ENCODE measurements around the gene MTFR1L. TPM values are rescaled to one million over a fixed set of nuclear protein-coding genes. Genes with fewer than 3 reads are reported as not detected.

MTFR1L gene
- total RNA-seq, 4 donors from 2014 or later, result 91.1 to 107 (median 101) TPM

GRCh38 chr1:25821630-25822091 lies 1.9 kb downstream of the MTFR1L start:
- DNase-seq (ENCODE audit: extremely low spot score), result no peak
- intact Hi-C loops (cut with DNase I), result loop anchor here (5.0 kb wide), 2 partner anchors 76 to 176 kb away; partner anchors contain the start of gene PAFAH2
- 58% methylated on average over 4 of the region's 5 CpGs for WGBS
- Histone ChIP-seq H3K4me1 (peaks cover 31 to 69% (median 48%) of the 10 kb centered on the region in 4 donors), H3K36me3 (peaks cover 8 to 28% (median 14%) of the 10 kb centered on the region in 4 donors), H3K27ac (replicated peaks in 1 of 4) (peak overlapping the region; percentile 89 to 96 (median 92)), H3K27me3 (no peaks in the 10 kb centered on the region), H3K4me3 (peak overlapping the region; percentile 80 to 91 (median 89)), H3K9me3 (no peaks in the 10 kb centered on the region)
- TF ChIP-seq EP300 (IDR thresholded peaks at IDR 0.05) (no peak), POLR2AphosphoS5 (IDR thresholded peaks at IDR 0.05) (no peak), POLR2A (IDR thresholded peaks at IDR 0.05; ENCODE audit: low read depth) (no peak), CTCF (IDR thresholded peaks at IDR 0.05) (no peak)

GRCh38 chr1:25825605-25826004 lies 5.9 kb downstream of the MTFR1L start:
- intact Hi-C loops (cut with DNase I), result no loop called here
- no peak overlapping the region for H3K4me3 ChIP-seq
- H3K27me3 ChIP-seq, result no peaks in the 10 kb centered on the region
- TF ChIP-seq CTCF (IDR thresholded peaks at IDR 0.05) (no peak), POLR2A (IDR thresholded peaks at IDR 0.05; ENCODE audit: low read depth) (no peak), EP300 (IDR thresholded peaks at IDR 0.05) (no peak), POLR2AphosphoS5 (IDR thresholded peaks at IDR 0.05) (no peak)
- DNase-seq (ENCODE audit: extremely low spot score), result no peak
- no peak overlapping the region for H3K27ac ChIP-seq (replicated peaks in 1 of 4)
- 100% methylated on average over 2 of the region's 2 CpGs for WGBS
- H3K4me1 ChIP-seq, result peaks cover 17 to 48% (median 33%) of the 10 kb centered on the region in 4 donors
- no peaks in the 10 kb centered on the region for H3K9me3 ChIP-seq
- H3K36me3 ChIP-seq, result peaks cover 47 to 64% (median 51%) of the 10 kb centered on the region in 4 donors

GRCh38 chr1:25826571-25826970 lies 6.8 kb downstream of the MTFR1L start:
- peaks cover 57 to 74% (median 61%) of the 10 kb centered on the region in 4 donors for H3K36me3 ChIP-seq
- WGBS, result 96% methylated on average over 4 of the region's 10 CpGs
- no peaks in the 10 kb centered on the region for H3K9me3 ChIP-seq
- H3K4me1 ChIP-seq, result peaks cover 9 to 38% (median 23%) of the 10 kb centered on the region in 4 donors
- no peaks in the 10 kb centered on the region for H3K27me3 ChIP-seq
- no peak overlapping the region for H3K27ac ChIP-seq (replicated peaks in 1 of 4)
- no peak for DNase-seq (ENCODE audit: extremely low spot score)
- no peak for TF ChIP-seq POLR2A (IDR thresholded peaks at IDR 0.05; ENCODE audit: low read depth)
- TF ChIP-seq EP300 (IDR thresholded peaks at IDR 0.05), result no peak
- no peak for TF ChIP-seq CTCF (IDR thresholded peaks at IDR 0.05)
- no peak for TF ChIP-seq POLR2AphosphoS5 (IDR thresholded peaks at IDR 0.05)
- H3K4me3 ChIP-seq, result no peak overlapping the region
- intact Hi-C loops (cut with DNase I), result no loop called here

GRCh38 chr1:25828491-25828890 lies 8.7 kb downstream of the MTFR1L start:
- intact Hi-C loops (cut with DNase I), result no loop called here
- no peak for DNase-seq (ENCODE audit: extremely low spot score)
- H3K4me3 ChIP-seq, result no peak overlapping the region
- no peaks in the 10 kb centered on the region for H3K9me3 ChIP-seq
- no peak overlapping the region for H3K27ac ChIP-seq (replicated peaks in 1 of 4)
- H3K36me3 ChIP-seq, result peaks cover 76 to 90% (median 80%) of the 10 kb centered on the region in 4 donors
- TF ChIP-seq EP300 (IDR thresholded peaks at IDR 0.05) (no peak), CTCF (IDR thresholded peaks at IDR 0.05) (no peak), POLR2A (IDR thresholded peaks at IDR 0.05; ENCODE audit: low read depth) (no peak)
- no peaks in the 10 kb centered on the region for H3K27me3 ChIP-seq
- H3K4me1 ChIP-seq, result peaks cover 0 to 21% (median 9%) of the 10 kb centered on the region in 4 donors
- 54% methylated on average over 3 of the region's 3 CpGs for WGBS

- peaks cover 79 to 90% (median 85%) of the 10 kb centered on the region in 4 donors for H3K36me3 ChIP-seq
- WGBS, result 71% methylated on average over 1 of the region's 1 CpG
- DNase-seq (ENCODE audit: extremely low spot score), result no peak
- intact Hi-C loops (cut with DNase I), result no loop called here
- H3K9me3 ChIP-seq, result no peaks in the 10 kb centered on the region
- H3K4me1 ChIP-seq, result peaks cover 0 to 16% (median 9%) of the 10 kb centered on the region in 4 donors
- H3K27ac ChIP-seq (replicated peaks in 1 of 4), result no peak overlapping the region
- no peaks in the 10 kb centered on the region for H3K27me3 ChIP-seq
- TF ChIP-seq POLR2A (IDR thresholded peaks at IDR 0.05; ENCODE audit: low read depth) (no peak), CTCF (IDR thresholded peaks at IDR 0.05) (no peak), EP300 (IDR thresholded peaks at IDR 0.05) (no peak), POLR2AphosphoS5 (IDR thresholded peaks at IDR 0.05) (no peak)
- no peak overlapping the region for H3K4me3 ChIP-seq
These were observed 9.3 kb downstream of the MTFR1L start for GRCh38 chr1:25829046-25829445.

All from esophagus muscularis mucosa (tissue), 4 donors.